Nephron progenitor cell (in vitro differentiated cells): ENCODE results near the gene LACC1.

ENCODE experiments used
- DNase-seq: peaks from one replicate; pipeline ENCODE4 v3.0.0; 2021
- H3K27ac Mint-ChIP-seq: 2 replicates; pipeline ENCODE4 v1.8.0; 2021; ENCODE audit warnings: mild to moderate bottlenecking, moderate library complexity, mixed read lengths
- H3K27me3 Mint-ChIP-seq: 2 replicates; pipeline ENCODE4 v1.8.0; 2021; ENCODE audit warnings: mild to moderate bottlenecking, low read depth, mixed read lengths; ENCODE audit not compliant: poor library complexity
- H3K36me3 Mint-ChIP-seq: 2 replicates; pipeline ENCODE4 v1.8.0; 2021; ENCODE audit warnings: low read depth, mixed read lengths
- H3K4me1 Mint-ChIP-seq: 2 replicates; pipeline ENCODE4 v1.8.0; 2021; ENCODE audit warnings: mixed read lengths
- H3K4me3 Mint-ChIP-seq: 2 replicates; pipeline ENCODE4 v1.8.0; 2021; ENCODE audit warnings: mild to moderate bottlenecking, moderate library complexity, mixed read lengths
- H3K9me3 Mint-ChIP-seq: 2 replicates; pipeline ENCODE4 v1.8.0; 2021; ENCODE audit warnings: mild to moderate bottlenecking, moderate library complexity, mixed read lengths
- TF ChIP-seq, protein P1 (sequence below): fragments of 200-600 bp; sonication (generic); IDR thresholded peaks from 2 replicates; pipeline ENCODE4 v1.5.0; 2021; ENCODE audit warnings: antibody characterized with exemption

LACC1 gene

DNA sequence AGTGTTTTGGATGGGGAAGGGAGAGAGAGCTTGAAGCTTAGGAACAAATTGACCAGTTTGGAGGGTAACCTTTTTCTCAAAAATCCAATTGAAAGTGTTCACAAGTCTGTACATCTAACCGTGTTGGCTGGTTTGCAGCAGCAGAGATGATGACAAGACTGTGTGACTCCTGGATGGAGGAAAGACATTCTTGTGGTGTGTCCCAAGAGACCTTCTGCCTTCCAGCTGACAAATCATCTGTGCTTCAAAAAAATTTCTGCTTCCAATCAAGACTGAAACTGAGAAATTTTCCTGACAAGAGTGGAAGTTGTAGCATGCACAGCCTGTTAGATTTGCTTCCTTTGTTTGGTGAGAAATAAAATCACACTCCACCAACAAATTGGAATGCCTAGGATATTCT lies 56.2 kb downstream of the LACC1 start:
- H3K4me1 Mint-ChIP-seq: no peaks in the 10 kb centered on the region
- no peak overlapping the region for H3K4me3 Mint-ChIP-seq
- H3K36me3 Mint-ChIP-seq: no peaks in the 10 kb centered on the region
- H3K27me3 Mint-ChIP-seq: peaks cover 11% of the 10 kb centered on the region
- H3K9me3 Mint-ChIP-seq: peaks cover 4% of the 10 kb centered on the region
- DNase-seq: no peak
- TF ChIP-seq, protein P1, sequence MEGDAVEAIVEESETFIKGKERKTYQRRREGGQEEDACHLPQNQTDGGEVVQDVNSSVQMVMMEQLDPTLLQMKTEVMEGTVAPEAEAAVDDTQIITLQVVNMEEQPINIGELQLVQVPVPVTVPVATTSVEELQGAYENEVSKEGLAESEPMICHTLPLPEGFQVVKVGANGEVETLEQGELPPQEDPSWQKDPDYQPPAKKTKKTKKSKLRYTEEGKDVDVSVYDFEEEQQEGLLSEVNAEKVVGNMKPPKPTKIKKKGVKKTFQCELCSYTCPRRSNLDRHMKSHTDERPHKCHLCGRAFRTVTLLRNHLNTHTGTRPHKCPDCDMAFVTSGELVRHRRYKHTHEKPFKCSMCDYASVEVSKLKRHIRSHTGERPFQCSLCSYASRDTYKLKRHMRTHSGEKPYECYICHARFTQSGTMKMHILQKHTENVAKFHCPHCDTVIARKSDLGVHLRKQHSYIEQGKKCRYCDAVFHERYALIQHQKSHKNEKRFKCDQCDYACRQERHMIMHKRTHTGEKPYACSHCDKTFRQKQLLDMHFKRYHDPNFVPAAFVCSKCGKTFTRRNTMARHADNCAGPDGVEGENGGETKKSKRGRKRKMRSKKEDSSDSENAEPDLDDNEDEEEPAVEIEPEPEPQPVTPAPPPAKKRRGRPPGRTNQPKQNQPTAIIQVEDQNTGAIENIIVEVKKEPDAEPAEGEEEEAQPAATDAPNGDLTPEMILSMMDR: no peak
- H3K27ac Mint-ChIP-seq: no peak overlapping the region

DNA sequence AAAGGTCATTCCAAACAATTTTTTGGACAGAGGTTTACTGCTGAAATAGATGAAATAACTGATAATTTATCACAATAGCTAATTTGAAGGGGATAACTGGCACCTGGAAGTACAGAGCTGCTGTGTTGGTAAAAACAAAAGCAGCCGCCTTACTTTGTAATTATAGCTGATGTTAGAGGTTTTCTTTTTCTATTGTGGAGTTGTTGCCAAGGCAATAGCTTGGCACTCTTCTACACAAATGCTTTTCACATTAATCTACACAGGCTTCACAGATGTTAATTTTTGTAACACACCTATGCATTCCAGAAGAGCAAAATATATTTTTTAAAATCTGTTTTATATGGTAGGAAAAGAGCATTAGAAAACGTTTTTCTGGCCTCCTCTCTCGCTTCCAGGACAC lies 56.9 kb downstream of the LACC1 start:
- H3K4me1 Mint-ChIP-seq: no peaks in the 10 kb centered on the region
- H3K27ac Mint-ChIP-seq: no peak overlapping the region
- DNase-seq: no peak
- no peaks in the 10 kb centered on the region for H3K36me3 Mint-ChIP-seq
- H3K4me3 Mint-ChIP-seq: no peak overlapping the region
- no peaks in the 10 kb centered on the region for H3K9me3 Mint-ChIP-seq
- TF ChIP-seq, protein P1: no peak
- H3K27me3 Mint-ChIP-seq: peaks cover 11% of the 10 kb centered on the region

DNA sequence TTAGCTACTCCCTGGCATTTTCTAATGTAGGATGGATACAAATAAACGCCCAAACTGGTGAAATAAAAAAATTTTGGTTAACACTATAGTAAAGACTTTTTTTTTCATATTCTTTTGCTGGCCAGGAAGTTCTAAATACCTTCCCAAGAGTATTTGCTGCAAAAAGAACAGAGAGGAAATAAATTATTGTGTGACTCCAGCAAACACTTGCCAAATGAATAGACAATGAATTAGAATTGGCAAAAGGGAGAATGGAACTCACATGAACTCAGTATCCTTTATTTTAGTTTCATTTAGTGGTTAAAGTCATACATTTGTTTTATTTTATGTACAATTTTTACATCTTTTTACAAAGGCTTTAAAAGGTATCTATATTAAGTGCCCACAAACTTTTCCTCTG lies 58.1 kb downstream of the LACC1 start:
- TF ChIP-seq, protein P1: no peak
- Mint-ChIP-seq H3K9me3 (no peaks in the 10 kb centered on the region), H3K4me1 (no peaks in the 10 kb centered on the region), H3K27me3 (peaks cover 10% of the 10 kb centered on the region), H3K4me3 (no peak overlapping the region), H3K27ac (no peak overlapping the region), H3K36me3 (no peaks in the 10 kb centered on the region)
- DNase-seq: no peak

DNA sequence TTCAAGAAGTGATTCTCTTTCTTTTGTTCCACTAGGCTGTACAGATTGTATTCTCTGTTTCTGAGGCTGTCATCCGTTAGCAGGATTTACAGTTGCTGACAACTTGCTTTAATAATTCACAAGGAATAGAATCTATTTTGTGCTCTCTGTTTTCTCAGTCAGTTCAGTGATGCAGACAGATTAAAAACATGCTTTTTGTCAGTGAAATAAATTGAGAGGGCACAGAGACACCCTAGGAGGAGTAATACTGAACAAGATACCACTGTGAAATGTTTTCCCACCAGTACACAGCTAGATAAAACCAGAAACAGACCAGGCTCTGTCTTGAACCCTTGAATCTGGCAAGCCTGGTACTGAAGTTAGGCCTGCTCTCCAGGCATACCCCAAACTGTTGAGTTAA lies 58.7 kb downstream of the LACC1 start:
- H3K27me3 Mint-ChIP-seq: peaks cover 12% of the 10 kb centered on the region
- TF ChIP-seq, protein P1: no peak
- H3K4me3 Mint-ChIP-seq: no peak overlapping the region
- no peak for DNase-seq
- H3K9me3 Mint-ChIP-seq: no peaks in the 10 kb centered on the region
- H3K27ac Mint-ChIP-seq: no peak overlapping the region
- no peaks in the 10 kb centered on the region for H3K4me1 Mint-ChIP-seq
- no peaks in the 10 kb centered on the region for H3K36me3 Mint-ChIP-seq

DNA sequence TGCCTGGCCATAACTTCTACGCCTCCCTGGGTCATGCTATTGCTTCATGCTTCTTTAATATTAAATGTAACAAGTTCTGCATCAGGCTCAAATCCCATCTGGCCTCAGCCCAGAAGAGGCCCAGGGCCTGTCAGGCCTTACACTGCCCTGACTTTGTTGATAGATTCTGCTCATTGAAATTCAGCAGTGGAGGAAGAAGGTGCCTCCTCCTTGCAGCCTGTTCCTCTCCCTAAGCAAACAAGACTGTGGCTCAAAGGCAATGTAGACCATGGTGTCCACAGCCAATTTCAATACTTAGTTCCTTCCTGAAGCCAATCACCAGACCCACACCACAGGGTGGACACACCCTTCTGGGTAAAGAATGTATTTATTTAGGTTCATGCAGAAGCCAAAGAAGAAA lies 59.4 kb downstream of the LACC1 start:
- no peak overlapping the region for H3K4me3 Mint-ChIP-seq

DNA sequence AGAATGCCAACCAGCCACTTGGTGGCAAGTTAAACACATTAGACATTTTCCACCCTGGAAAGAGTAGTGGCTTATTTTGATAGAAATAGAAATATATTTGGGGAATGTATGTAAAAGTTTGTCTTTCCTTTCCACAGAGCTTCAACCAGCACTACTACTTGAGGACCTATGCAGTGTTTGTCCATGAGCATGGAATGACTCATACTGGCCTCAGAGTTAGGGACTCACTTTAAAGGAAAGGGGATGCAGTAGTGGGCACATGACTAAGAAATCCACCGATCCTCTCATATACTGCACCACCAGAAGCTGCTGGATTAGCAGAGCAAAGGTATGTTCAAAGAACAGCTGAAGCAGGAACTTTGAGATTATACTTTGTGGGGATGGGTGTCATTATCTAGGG lies 62.6 kb downstream of the LACC1 start:
- H3K36me3 Mint-ChIP-seq: no peaks in the 10 kb centered on the region
- TF ChIP-seq, protein P1: no peak
- no peak for DNase-seq
- peaks cover 3% of the 10 kb centered on the region for H3K27me3 Mint-ChIP-seq
- peaks cover 5% of the 10 kb centered on the region for H3K9me3 Mint-ChIP-seq
- H3K27ac Mint-ChIP-seq: no peak overlapping the region
- no peaks in the 10 kb centered on the region for H3K4me1 Mint-ChIP-seq
- H3K4me3 Mint-ChIP-seq: no peak overlapping the region

More for the DNA sequence above, 59.4 kb downstream of the LACC1 start:
- no peak overlapping the region for H3K27ac Mint-ChIP-seq
- no peak for DNase-seq
- H3K27me3 Mint-ChIP-seq: peaks cover 12% of the 10 kb centered on the region
- H3K4me1 Mint-ChIP-seq: no peaks in the 10 kb centered on the region
- no peaks in the 10 kb centered on the region for H3K9me3 Mint-ChIP-seq
- TF ChIP-seq, protein P1: no peak
- H3K36me3 Mint-ChIP-seq: no peaks in the 10 kb centered on the region
